ENCODE data around the gene TTBK2.

Gene TTBK2

DNA sequence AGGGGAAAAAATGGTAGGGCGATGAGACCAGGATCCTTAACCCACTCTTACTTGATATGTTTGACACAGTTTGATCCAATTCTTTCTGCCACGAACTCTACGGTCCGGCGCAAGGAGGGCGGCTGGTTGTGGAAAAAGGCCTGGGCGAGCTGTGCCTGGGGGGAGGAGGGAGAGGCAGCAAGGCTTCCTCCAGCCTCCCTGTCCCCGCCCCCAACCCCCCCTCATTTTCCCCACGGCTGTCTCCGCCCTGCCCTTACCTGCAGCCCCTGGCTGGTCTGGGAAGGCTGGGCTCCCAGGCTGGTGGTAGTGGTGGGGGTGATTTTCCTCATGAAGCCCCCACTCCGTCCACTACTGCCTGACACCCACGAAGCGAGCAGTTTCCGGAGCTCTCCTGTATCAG, 191.6 kb downstream of the TTBK2 start:
- no peak for DNase-seq (ENCODE audit: low read depth in 3 of 3, low spot score in 1 of 3)

GRCh38 chr15:42728560-42728959, 192.0 kb downstream of the TTBK2 start:
- DNase-seq (ENCODE audit: low read depth in 3 of 3, low spot score in 1 of 3), result no peak

DNA sequence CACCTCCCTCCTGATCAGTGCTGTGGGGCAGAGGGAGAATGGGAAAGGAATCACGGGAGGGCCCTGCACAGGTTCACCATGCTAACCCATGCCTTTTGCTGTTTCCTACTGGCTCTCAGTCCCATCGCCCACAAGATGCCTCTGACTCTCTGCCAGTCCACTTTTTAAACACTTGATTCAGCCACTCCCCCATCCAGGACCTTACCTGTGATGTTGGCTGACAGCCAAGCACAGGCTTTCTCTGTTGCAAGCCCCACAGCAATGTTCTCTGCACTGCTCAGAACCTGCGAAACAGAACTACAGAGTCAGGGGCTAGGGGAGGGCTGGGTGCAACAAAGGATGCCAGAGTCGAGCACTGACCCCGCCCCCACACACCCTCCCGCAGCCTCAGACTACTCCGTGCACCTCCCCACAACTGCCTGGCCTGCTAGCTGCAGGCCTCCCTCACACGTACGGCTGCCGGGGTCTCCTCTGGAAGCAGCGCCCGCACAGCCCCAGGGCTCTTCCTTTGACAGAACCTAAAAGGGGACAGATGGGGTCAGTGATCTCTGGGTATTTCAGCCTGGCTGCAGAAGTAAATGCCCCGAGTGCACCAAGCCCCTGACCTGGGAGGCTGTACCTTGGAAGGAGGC, 192.7 kb downstream of the TTBK2 start:
- no peak for DNase-seq (ENCODE audit: low read depth in 3 of 3, low spot score in 1 of 3)

DNA sequence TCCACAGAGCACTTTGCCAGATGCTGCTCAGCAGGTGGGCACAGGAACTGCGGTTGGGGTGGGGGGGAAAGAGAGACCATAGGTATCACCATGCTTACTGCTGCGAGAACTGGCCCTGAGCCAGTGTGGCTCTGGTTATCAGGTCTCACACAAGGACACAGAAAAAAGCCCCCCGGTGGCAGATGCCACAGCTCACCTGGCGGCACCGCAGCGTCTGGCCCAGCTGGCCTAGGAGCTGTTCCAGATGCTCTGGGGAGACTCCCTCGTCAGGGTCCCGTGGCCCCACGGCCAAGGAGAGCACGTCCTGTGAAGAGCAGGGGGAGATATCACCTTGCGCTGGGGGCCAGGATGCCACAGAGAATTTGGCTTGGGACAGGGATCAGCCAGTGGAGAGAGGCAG, 194.5 kb downstream of the TTBK2 start:
- DNase-seq (ENCODE audit: low read depth in 3 of 3, low spot score in 1 of 3), result no peak

DNA sequence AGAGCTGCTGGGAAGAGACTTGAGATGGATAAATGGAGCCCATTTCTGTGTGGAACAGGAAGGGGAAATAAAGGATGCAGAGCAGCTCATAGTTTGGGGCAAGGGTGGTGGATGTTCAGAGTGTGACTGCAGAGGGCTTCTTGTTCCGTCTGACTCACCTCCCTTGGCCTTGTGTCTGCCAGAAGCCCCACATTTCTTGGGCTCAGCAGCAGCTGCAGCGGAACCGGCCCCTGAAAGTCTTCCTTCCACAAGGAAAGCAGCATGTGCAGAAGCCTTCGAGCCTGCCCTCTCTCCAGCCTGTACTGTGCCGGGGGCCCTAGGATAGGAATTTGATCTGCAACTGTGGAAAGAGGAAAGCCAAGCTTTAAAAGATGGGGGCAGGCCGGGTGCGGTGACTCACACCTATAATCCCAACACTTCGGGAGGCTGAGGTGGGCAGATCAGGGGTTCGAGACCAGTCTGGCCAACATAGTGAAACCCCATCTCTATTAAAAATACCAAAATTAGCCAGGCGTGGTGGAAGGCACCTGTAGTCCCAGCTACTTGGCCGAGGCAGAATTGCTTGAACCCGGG, 195.2 kb downstream of the TTBK2 start:
- DNase-seq (ENCODE audit: low read depth in 3 of 3, low spot score in 1 of 3), result no peak

- DNase-seq (ENCODE audit: low read depth in 3 of 3, low spot score in 1 of 3), result no peak
These were observed 196.3 kb downstream of the TTBK2 start for GRCh38 chr15:42724276-42724675.

GRCh38 chr15:42723068-42723467, 197.5 kb downstream of the TTBK2 start:
- DNase-seq (ENCODE audit: low read depth in 3 of 3, low spot score in 1 of 3), result no peak

DNA sequence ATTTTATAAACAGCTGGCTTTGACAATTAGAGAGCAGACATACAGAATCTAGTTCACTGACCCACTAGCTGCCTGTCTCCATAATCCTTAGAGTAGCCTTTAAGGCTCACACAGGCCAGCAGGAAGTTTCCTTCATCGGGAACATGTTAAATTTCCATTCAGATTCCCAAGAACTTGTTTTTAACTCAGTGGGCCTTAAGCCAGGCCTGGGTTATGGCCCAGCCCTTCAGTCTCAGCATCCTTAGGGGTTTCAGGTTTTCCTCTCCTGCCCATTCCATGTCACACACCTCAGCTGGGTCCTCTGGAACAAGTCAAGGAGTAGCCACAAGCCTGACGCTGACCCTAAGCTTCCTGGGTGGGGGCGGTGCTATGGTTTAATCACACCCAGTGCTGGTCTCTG, 198.7 kb downstream of the TTBK2 start:
- DNase-seq (ENCODE audit: low read depth in 3 of 3, low spot score in 1 of 3), result no peak

- DNase-seq (ENCODE audit: low read depth in 3 of 3, low spot score in 1 of 3), result no peak
These were observed 199.6 kb downstream of the TTBK2 start for GRCh38 chr15:42721016-42721415.

- DNase-seq (ENCODE audit: low read depth in 3 of 3, low spot score in 1 of 3), result no peak
These were observed 200.5 kb downstream of the TTBK2 start for GRCh38 chr15:42720071-42720470.

GRCh38 chr15:42719043-42719442, 201.5 kb downstream of the TTBK2 start:
- no peak for DNase-seq (ENCODE audit: low read depth in 3 of 3, low spot score in 1 of 3)

DNA sequence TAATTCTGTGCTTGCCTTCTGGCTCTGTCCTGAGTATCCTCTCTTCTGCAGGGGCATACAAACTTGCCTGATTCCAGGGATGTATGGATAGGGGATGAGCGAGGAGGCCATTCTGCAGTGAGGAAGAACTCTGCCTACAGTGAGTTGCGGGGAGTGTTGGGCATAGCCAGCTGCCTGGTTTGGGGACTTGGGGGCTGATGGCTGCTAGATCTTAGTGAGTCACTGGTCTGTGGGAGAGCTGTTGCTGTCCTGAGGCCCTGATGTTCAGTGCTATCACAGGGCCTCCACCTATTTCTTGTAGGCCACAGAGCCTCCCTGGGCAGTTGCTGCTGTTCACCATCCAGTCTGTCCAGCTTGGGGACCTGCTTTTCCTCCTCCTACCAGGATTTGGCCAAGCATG, 204.0 kb downstream of the TTBK2 start:
- no peak for DNase-seq (ENCODE audit: low read depth in 3 of 3, low spot score in 1 of 3)

GRCh38 chr15:42716125-42716524, 204.5 kb downstream of the TTBK2 start:
- no peak for DNase-seq (ENCODE audit: low read depth in 3 of 3, low spot score in 1 of 3)

GRCh38 chr15:42712584-42712983, 208.0 kb downstream of the TTBK2 start:
- no peak for DNase-seq (ENCODE audit: low read depth in 3 of 3, low spot score in 1 of 3)

DNA sequence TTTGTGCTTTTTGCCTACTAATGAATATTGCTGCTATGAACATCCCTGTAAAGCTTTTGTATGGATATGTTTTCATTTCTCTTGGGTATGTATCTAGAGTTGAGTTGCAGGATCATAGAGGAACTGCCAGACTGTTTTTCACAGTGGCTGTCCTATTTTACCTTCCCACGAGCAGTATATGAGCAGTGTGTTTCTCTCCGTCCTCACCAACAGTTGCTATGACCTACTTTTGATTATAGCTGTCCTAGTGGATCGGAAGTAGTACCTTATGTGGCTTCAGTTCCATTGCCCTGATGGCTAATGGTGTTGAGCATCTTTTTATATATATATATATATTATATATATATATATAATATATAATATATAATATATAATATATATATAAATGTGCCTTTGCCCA, 208.8 kb downstream of the TTBK2 start:
- no peak for DNase-seq (ENCODE audit: low read depth in 3 of 3, low spot score in 1 of 3)

DNA sequence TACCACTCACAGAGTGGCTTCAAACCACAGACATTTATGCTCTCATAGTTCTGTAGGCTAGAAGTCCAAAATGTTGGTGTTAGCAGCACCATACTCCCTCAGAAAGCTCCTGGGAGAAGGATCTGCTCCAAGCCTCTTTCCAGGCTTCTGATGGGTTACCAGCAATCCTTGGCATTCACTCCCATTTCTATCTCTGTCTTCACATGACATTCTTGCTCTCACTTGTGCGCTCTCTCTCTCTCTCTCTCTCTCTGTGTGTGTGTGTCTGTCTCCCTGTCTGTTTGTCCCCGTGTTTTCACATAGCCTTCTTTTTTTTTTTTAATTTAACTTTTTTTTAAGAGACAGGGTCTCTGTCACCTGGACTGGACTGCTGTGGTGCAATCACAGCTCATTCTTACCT, 209.9 kb downstream of the TTBK2 start:
- DNase-seq (ENCODE audit: low read depth in 3 of 3, low spot score in 1 of 3), result no peak

GRCh38 chr15:42707873-42708544, 212.6 kb downstream of the TTBK2 start:
- DNase-seq (ENCODE audit: low read depth in 3 of 3, low spot score in 1 of 3), result no peak

GRCh38 chr15:42707068-42707467, 213.5 kb downstream of the TTBK2 start:
- DNase-seq (ENCODE audit: low read depth in 3 of 3, low spot score in 1 of 3), result no peak

- no peak for DNase-seq (ENCODE audit: low read depth in 3 of 3, low spot score in 1 of 3)
These were observed 215.2 kb downstream of the TTBK2 start for GRCh38 chr15:42705336-42705735.

GRCh38 chr15:42704492-42704926, 216.1 kb downstream of the TTBK2 start:
- DNase-seq (ENCODE audit: low read depth in 3 of 3, low spot score in 1 of 3), result peak; percentile 16 to 20 (median 18)

DNA sequence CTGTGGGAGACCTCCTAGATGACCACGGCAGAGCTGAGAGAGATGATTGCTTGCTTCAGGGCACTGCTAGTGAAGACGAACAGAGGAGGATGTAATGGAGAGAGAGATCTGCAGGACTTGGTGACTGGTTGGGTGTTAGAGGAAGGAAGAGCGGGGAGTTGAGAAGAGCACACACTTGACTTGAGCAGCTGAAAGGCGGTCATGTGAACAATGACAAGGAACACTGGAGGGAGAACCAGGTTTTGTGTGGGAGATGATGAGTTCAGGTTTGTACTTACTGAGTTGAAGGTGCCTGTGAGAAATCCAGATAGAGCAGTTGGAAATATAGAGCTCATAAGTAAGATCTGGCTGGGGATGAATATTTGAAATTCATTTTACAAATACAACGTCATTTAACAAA, 224.0 kb downstream of the TTBK2 start:
- no peak for DNase-seq (ENCODE audit: low read depth in 3 of 3, low spot score in 1 of 3)

- no peak for DNase-seq (ENCODE audit: low read depth in 3 of 3, low spot score in 1 of 3)
These were observed 225.0 kb downstream of the TTBK2 start for GRCh38 chr15:42695527-42696071.

Data from stimulated activated CD4-positive, alpha-beta T cell treated with anti-CD3 and anti-CD28 coated beads, TNF-alpha, amount 100 ng/mL, for 1 hour (primary cell).